Liver (tissue), 9 donors: ENCODE data around the gene HMGCL. TPM values are rescaled to one million over a fixed set of nuclear protein-coding genes. Genes with fewer than 3 reads are reported as not detected.

Source experiments
- DNase-seq: peaks from one replicate; pipeline ENCODE4 v3.0.0-alpha.2; 2017; ENCODE audit warnings: low spot score
- H3K27ac ChIP-seq, 2 donors: one replicate each; pipeline ENCODE4 v1.7.0; 2013; ENCODE audit warnings: inconsistent platforms in 2 of 2, low read length in 2 of 2, control low read depth in 1 of 2, low read depth in 1 of 2, mild to moderate bottlenecking in 1 of 2
- H3K27me3 ChIP-seq, 4 donors: one replicate each; pipeline versions ENCODE4 v1.6.1 to v1.7.0; 2013; ENCODE audit warnings: low read length in 3 of 4, inconsistent platforms in 1 of 4, mild to moderate bottlenecking in 1 of 4, moderate library complexity in 1 of 4; ENCODE audit not compliant: control insufficient read depth in 4 of 4, insufficient read depth in 4 of 4
- H3K36me3 ChIP-seq, 4 donors: one replicate each; pipeline versions ENCODE4 v1.6.1 to v1.7.0; 2013; ENCODE audit warnings: low read length in 3 of 4, mild to moderate bottlenecking in 3 of 4, low read depth in 1 of 4, moderate library complexity in 1 of 4; ENCODE audit not compliant: control insufficient read depth in 4 of 4, insufficient read depth in 3 of 4
- H3K4me1 ChIP-seq, 4 donors: one replicate each; pipeline versions ENCODE4 v1.6.1 to v1.7.0; 2013; ENCODE audit warnings: low read length in 3 of 4, mild to moderate bottlenecking in 3 of 4, moderate library complexity in 1 of 4; ENCODE audit not compliant: control insufficient read depth in 4 of 4, insufficient read depth in 4 of 4
- H3K4me3 ChIP-seq, 3 donors: one replicate each; pipeline versions ENCODE4 v1.6.1 to v1.7.0; 2013; ENCODE audit warnings: low read length in 3 of 3, control low read depth in 1 of 3, low read depth in 1 of 3, mild to moderate bottlenecking in 1 of 3
- H3K9ac ChIP-seq, 2 donors: one replicate each; pipeline ENCODE4 v1.7.0; 2013; ENCODE audit warnings: low read length in 2 of 2, mild to moderate bottlenecking in 2 of 2, moderate library complexity in 2 of 2, control low read depth in 1 of 2, low read depth in 1 of 2
- H3K9me3 ChIP-seq, 4 donors: one replicate each; pipeline versions ENCODE4 v1.6.1 to v1.7.0; 2013; ENCODE audit warnings: low read length in 3 of 4; ENCODE audit not compliant: control insufficient read depth in 4 of 4
- FOXA1 ChIP-seq: IDR thresholded peaks from 2 replicates; pipeline ENCODE4 v1.6.1; 2016; ENCODE audit warnings: antibody characterized with exemption
- GABPA ChIP-seq, 2 donors: IDR thresholded peaks in 1 of 2; conservative IDR thresholded peaks in 1 of 2; 2 replicates each; pipeline ENCODE4 v1.6.1; 2016; ENCODE audit warnings: antibody characterized with exemption in 2 of 2, mild to moderate bottlenecking in 1 of 2, moderate library complexity in 1 of 2
- HNF4A ChIP-seq, 2 donors: conservative IDR thresholded peaks; 2 replicates each; pipeline ENCODE4 v1.6.1; 2016; ENCODE audit warnings: antibody characterized with exemption in 2 of 2, mild to moderate bottlenecking in 2 of 2
- MAX ChIP-seq: IDR thresholded peaks from 2 replicates; pipeline ENCODE4 v1.6.1; 2016; ENCODE audit warnings: antibody characterized with exemption
- RAD21 ChIP-seq, 2 donors: IDR thresholded peaks; 2 replicates each; pipeline ENCODE4 v1.6.1; 2016; ENCODE audit warnings: antibody characterized with exemption in 2 of 2, mild to moderate bottlenecking in 2 of 2
- TAF1 ChIP-seq: conservative IDR thresholded peaks from 2 replicates; pipeline ENCODE4 v1.6.1; 2016; ENCODE audit warnings: antibody characterized with exemption, mild to moderate bottlenecking
- WGBS: extraction: QIAGEN DNeasy Blood & Tissue Kit; methylation state at CpG from one replicate; pipeline ENCODE4 v1.1.7; 2013; 5-methylcytosine and 5-hydroxymethylcytosine counted together
- polyA plus RNA-seq, 2 donors: library from polyadenylated mRNA; stranded (reverse) in 1 of 2; unstranded in 1 of 2; fragments of 200-250 nt in 1 of 2; fragments of >200 nt in 1 of 2; fragmentation: Nextera tagmentation in 1 of 2; extraction: Ambion mirVana in 1 of 2; gene quantifications; one replicate each; pipeline versions ENCODE4 v1.2.1 to v1.2.3, GENCODE V29; 2013 to 2015
- total RNA-seq, 2 donors: library from RNA; depleted of rRNA; stranded (reverse); fragments of >200 nt; gene quantifications; one replicate each; pipeline ENCODE4 v1.2.3, GENCODE V29; 2014
- TF ChIP-seq, protein P1 (sequence below): IDR thresholded peaks from 2 replicates; pipeline ENCODE4 v1.6.1; 2016; ENCODE audit warnings: antibody characterized with exemption
- TF ChIP-seq, protein P2 (sequence below): IDR thresholded peaks from 2 replicates; pipeline ENCODE4 v1.6.1; 2016; ENCODE audit warnings: antibody characterized with exemption, mild to moderate bottlenecking
- TF ChIP-seq, protein P3 (sequence below): IDR thresholded peaks from 2 replicates; pipeline ENCODE4 v1.6.1; 2016; ENCODE audit warnings: antibody characterized with exemption
- TF ChIP-seq, protein P4 (sequence below): fragments of 150-350 bp; IDR thresholded peaks from 2 replicates; pipeline ENCODE4 v1.5.1; 2017; ENCODE audit warnings: improper control_type of control experiment, low read depth, low read length; ENCODE audit not compliant: missing input control
- donor health status: healthy.
- donor health status: healthy.
- donor health status: healthy.
- donor health status: healthy.
- donor health status: healthy.

HMGCL gene
- total and polyA plus RNA-seq, 4 donors: 68.2 to 198 (median 149) TPM

DNA sequence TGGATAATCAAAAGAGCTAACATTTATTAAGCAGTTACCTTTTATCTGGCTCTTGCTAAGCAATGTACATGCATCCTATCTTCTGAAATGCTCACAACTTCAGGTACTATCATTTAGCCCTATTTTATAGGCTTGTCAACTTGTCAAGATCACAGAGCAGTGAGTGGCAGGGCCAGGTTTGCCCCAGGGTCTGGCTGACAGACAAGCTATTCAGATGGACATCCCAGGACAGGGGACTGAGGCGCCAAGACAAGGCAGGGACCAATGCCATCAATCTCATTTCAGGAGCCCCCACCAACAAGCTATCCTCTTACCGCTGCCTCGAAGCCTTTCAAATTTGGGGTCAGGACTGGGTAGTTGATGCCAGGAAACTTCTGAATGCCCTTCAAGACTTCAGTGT, 8.9 kb downstream of the HMGCL start (continued):
- TF ChIP-seq, protein P1, sequence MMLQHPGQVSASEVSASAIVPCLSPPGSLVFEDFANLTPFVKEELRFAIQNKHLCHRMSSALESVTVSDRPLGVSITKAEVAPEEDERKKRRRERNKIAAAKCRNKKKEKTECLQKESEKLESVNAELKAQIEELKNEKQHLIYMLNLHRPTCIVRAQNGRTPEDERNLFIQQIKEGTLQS: no peak
- TF ChIP-seq GABPA (IDR thresholded peaks at IDR 0.05 in 1 of 2, conservative IDR thresholded peaks at IDR 0.05 in 1 of 2): no peak
- no peak for TF ChIP-seq RAD21 (IDR thresholded peaks at IDR 0.05)

GRCh38 chr1:23814016-23814415, 11.2 kb downstream of the HMGCL start:
- Histone ChIP-seq H3K4me1 (peaks cover 0 to 20% (median 16%) of the 10 kb centered on the region in 4 donors), H3K27me3 (no peaks in the 10 kb centered on the region), H3K9me3 (no peaks in the 10 kb centered on the region), H3K27ac (no peak overlapping the region), H3K36me3 (peaks cover 9 to 50% (median 46%) of the 10 kb centered on the region in 4 donors), H3K4me3 (no peak overlapping the region), H3K9ac (no peak overlapping the region)
- no peak for DNase-seq
- TF ChIP-seq, protein P1: no peak
- TF ChIP-seq TAF1: no peak
- TF ChIP-seq, protein P2, sequence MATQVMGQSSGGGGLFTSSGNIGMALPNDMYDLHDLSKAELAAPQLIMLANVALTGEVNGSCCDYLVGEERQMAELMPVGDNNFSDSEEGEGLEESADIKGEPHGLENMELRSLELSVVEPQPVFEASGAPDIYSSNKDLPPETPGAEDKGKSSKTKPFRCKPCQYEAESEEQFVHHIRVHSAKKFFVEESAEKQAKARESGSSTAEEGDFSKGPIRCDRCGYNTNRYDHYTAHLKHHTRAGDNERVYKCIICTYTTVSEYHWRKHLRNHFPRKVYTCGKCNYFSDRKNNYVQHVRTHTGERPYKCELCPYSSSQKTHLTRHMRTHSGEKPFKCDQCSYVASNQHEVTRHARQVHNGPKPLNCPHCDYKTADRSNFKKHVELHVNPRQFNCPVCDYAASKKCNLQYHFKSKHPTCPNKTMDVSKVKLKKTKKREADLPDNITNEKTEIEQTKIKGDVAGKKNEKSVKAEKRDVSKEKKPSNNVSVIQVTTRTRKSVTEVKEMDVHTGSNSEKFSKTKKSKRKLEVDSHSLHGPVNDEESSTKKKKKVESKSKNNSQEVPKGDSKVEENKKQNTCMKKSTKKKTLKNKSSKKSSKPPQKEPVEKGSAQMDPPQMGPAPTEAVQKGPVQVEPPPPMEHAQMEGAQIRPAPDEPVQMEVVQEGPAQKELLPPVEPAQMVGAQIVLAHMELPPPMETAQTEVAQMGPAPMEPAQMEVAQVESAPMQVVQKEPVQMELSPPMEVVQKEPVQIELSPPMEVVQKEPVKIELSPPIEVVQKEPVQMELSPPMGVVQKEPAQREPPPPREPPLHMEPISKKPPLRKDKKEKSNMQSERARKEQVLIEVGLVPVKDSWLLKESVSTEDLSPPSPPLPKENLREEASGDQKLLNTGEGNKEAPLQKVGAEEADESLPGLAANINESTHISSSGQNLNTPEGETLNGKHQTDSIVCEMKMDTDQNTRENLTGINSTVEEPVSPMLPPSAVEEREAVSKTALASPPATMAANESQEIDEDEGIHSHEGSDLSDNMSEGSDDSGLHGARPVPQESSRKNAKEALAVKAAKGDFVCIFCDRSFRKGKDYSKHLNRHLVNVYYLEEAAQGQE: no peak
- TF ChIP-seq MAX: no peak
- TF ChIP-seq, protein P3, sequence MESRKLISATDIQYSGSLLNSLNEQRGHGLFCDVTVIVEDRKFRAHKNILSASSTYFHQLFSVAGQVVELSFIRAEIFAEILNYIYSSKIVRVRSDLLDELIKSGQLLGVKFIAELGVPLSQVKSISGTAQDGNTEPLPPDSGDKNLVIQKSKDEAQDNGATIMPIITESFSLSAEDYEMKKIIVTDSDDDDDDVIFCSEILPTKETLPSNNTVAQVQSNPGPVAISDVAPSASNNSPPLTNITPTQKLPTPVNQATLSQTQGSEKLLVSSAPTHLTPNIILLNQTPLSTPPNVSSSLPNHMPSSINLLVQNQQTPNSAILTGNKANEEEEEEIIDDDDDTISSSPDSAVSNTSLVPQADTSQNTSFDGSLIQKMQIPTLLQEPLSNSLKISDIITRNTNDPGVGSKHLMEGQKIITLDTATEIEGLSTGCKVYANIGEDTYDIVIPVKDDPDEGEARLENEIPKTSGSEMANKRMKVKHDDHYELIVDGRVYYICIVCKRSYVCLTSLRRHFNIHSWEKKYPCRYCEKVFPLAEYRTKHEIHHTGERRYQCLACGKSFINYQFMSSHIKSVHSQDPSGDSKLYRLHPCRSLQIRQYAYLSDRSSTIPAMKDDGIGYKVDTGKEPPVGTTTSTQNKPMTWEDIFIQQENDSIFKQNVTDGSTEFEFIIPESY: no peak
- no peak for TF ChIP-seq FOXA1
- no peak for TF ChIP-seq HNF4A (conservative IDR thresholded peaks at IDR 0.05)
- TF ChIP-seq, protein P4, sequence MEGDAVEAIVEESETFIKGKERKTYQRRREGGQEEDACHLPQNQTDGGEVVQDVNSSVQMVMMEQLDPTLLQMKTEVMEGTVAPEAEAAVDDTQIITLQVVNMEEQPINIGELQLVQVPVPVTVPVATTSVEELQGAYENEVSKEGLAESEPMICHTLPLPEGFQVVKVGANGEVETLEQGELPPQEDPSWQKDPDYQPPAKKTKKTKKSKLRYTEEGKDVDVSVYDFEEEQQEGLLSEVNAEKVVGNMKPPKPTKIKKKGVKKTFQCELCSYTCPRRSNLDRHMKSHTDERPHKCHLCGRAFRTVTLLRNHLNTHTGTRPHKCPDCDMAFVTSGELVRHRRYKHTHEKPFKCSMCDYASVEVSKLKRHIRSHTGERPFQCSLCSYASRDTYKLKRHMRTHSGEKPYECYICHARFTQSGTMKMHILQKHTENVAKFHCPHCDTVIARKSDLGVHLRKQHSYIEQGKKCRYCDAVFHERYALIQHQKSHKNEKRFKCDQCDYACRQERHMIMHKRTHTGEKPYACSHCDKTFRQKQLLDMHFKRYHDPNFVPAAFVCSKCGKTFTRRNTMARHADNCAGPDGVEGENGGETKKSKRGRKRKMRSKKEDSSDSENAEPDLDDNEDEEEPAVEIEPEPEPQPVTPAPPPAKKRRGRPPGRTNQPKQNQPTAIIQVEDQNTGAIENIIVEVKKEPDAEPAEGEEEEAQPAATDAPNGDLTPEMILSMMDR: no peak
- no peak for TF ChIP-seq RAD21 (IDR thresholded peaks at IDR 0.05)
- 96% methylated on average over 4 of the region's 4 CpGs for WGBS
